ENCODE measurements around the gene HOXD13. TPM values are rescaled to one million over a fixed set of nuclear protein-coding genes. Genes with fewer than 3 reads are reported as not detected.

The HOXD13 gene
- total and polyA plus RNA-seq, 2 experiments from 2014 or later, result not detected

GRCh38 chr2:176066645-176067588, 25.6 kb upstream of the HOXD13 start (continued):
- no peak for TF ChIP-seq ZNF462 (CRISPR knock-in tag; IDR thresholded peaks at IDR 0.05)
- peak; percentile 72 for TF ChIP-seq EZH2phosphoT487 (IDR thresholded peaks at IDR 0.05; ENCODE audit: unreplicated experiment)
- no peak; a peak in 1 of 4 replicates for TF ChIP-seq CTCF (conservative IDR thresholded peaks at IDR 0.05; ENCODE audit: low read depth in 2 of 2)
- no peak for TF ChIP-seq POLR2AphosphoS5 (IDR thresholded peaks at IDR 0.05; ENCODE audit: low read depth)
- TF ChIP-seq EZH2 (IDR thresholded peaks at IDR 0.05; ENCODE audit: low read depth, unreplicated experiment), result peak; percentile 90
